Osteoblast (primary cell): Measurements from ENCODE around the gene NOXO1. TPM values are rescaled to one million over a fixed set of nuclear protein-coding genes. Genes with fewer than 3 reads are reported as not detected.

Experiments used
- DNase-seq: peaks from one replicate; pipeline ENCODE4 v3.0.0; 2011; ENCODE audit warnings: low spot score, mixed read lengths; ENCODE audit not compliant: insufficient read length; ENCODE audit errors: missing footprints
- H2AFZ ChIP-seq: 2 replicates; pipeline ENCODE4 v1.6.0; 2011; ENCODE audit warnings: mild to moderate bottlenecking, low read length
- H3K27ac ChIP-seq: 2 replicates; pipeline ENCODE4 v1.5.1; 2011; ENCODE audit warnings: mild to moderate bottlenecking, low read depth, low read length, moderate library complexity
- H3K27me3 ChIP-seq: 2 replicates; pipeline ENCODE4 v1.6.0; 2012; ENCODE audit warnings: mild to moderate bottlenecking, control low read depth, inconsistent platforms, low read length, moderate library complexity; ENCODE audit not compliant: insufficient read depth
- H3K36me3 ChIP-seq: 2 replicates; pipeline ENCODE4 v1.5.1; 2011; ENCODE audit warnings: mild to moderate bottlenecking, low read length, control low read depth, moderate library complexity; ENCODE audit not compliant: insufficient read depth
- H3K4me1 ChIP-seq: 2 replicates; pipeline ENCODE4 v1.5.1; 2011; ENCODE audit warnings: mild to moderate bottlenecking, low read length, control low read depth, moderate library complexity; ENCODE audit not compliant: insufficient read depth
- H3K4me2 ChIP-seq: 2 replicates; pipeline ENCODE4 v1.6.0; 2011; ENCODE audit warnings: mild to moderate bottlenecking, low read length; ENCODE audit not compliant: insufficient read depth
- H3K4me3 ChIP-seq: fragments of 200-600 bp; sonication (generic); 3 replicates; pipeline ENCODE4 v1.5.1; 2012; ENCODE audit warnings: mild to moderate bottlenecking, low read length, inconsistent platforms; ENCODE audit not compliant: insufficient read depth
- H3K79me2 ChIP-seq: 2 replicates; pipeline ENCODE4 v1.6.0; 2012; ENCODE audit warnings: mild to moderate bottlenecking, low read length, control low read depth, inconsistent platforms; ENCODE audit not compliant: insufficient read depth
- H3K9me3 ChIP-seq: 2 replicates; pipeline ENCODE4 v1.5.1; 2011; ENCODE audit warnings: low read depth, low read length, control low read depth
- H4K20me1 ChIP-seq: 2 replicates; pipeline ENCODE4 v1.6.0; 2012; ENCODE audit warnings: mild to moderate bottlenecking, low read length, control low read depth; ENCODE audit not compliant: insufficient read depth
- total RNA-seq: library from RNA; depleted of rRNA; stranded (reverse); fragments of >200 nt; gene quantifications from 2 replicates; pipeline ENCODE4 v1.2.3, GENCODE V29; 2012
- TF ChIP-seq, protein P1 (sequence below): IDR thresholded peaks from 2 replicates; pipeline ENCODE4 v1.5.1; 2011; ENCODE audit warnings: mild to moderate bottlenecking, low read depth, low read length, moderate library complexity; ENCODE audit errors: extremely low read depth

NOXO1 gene
- total RNA-seq, 1 donor, result under 0.01 TPM

DNA sequence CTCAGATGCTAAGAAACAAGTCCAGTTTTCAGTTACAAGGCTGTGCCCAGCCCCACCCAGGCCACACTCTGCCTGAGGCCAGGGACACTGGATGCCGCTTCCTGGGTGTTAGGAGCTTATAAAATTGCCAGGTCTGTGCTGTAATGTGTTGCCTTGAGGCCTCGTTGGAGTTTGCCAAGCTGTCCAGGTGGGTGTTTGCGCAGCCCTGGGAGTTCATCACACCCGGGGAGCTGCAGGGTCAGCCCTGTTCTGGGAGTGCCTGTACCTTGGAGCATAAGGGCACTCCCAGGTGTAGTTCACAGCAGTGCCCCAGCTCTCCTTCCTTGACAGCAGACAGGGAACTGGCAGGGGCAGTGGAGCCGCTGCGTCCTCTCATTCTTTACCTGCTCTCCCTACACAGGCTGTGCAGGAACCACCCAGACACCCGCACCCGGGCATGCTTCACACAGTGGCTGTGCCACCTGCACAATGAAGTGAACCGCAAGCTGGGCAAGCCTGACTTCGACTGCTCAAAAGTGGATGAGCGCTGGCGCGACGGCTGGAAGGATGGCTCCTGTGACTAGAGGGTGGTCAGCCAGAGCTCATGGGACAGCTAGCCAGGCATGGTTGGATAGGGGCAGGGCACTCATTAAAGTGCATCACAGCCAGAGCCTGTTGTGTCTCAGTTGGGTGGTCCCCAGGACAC is 4.3 kb upstream of the NOXO1 start:
- peak overlapping the region; percentile 85 for H3K4me3 ChIP-seq
- DNase-seq, result no peak
- H3K27ac ChIP-seq, result no peak overlapping the region
- H4K20me1 ChIP-seq, result peaks cover 9% of the 10 kb centered on the region
- H3K4me1 ChIP-seq, result peaks cover 10% of the 10 kb centered on the region
- H3K27me3 ChIP-seq, result peaks cover 43% of the 10 kb centered on the region
- TF ChIP-seq, protein P1, sequence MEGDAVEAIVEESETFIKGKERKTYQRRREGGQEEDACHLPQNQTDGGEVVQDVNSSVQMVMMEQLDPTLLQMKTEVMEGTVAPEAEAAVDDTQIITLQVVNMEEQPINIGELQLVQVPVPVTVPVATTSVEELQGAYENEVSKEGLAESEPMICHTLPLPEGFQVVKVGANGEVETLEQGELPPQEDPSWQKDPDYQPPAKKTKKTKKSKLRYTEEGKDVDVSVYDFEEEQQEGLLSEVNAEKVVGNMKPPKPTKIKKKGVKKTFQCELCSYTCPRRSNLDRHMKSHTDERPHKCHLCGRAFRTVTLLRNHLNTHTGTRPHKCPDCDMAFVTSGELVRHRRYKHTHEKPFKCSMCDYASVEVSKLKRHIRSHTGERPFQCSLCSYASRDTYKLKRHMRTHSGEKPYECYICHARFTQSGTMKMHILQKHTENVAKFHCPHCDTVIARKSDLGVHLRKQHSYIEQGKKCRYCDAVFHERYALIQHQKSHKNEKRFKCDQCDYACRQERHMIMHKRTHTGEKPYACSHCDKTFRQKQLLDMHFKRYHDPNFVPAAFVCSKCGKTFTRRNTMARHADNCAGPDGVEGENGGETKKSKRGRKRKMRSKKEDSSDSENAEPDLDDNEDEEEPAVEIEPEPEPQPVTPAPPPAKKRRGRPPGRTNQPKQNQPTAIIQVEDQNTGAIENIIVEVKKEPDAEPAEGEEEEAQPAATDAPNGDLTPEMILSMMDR, result no peak
- peaks cover 11% of the 10 kb centered on the region for H3K36me3 ChIP-seq
- H3K4me2 ChIP-seq, result peak overlapping the region; percentile 95
- no peaks in the 10 kb centered on the region for H3K9me3 ChIP-seq
- H2AFZ ChIP-seq, result no peak overlapping the region
- peaks cover 12% of the 10 kb centered on the region for H3K79me2 ChIP-seq

DNA sequence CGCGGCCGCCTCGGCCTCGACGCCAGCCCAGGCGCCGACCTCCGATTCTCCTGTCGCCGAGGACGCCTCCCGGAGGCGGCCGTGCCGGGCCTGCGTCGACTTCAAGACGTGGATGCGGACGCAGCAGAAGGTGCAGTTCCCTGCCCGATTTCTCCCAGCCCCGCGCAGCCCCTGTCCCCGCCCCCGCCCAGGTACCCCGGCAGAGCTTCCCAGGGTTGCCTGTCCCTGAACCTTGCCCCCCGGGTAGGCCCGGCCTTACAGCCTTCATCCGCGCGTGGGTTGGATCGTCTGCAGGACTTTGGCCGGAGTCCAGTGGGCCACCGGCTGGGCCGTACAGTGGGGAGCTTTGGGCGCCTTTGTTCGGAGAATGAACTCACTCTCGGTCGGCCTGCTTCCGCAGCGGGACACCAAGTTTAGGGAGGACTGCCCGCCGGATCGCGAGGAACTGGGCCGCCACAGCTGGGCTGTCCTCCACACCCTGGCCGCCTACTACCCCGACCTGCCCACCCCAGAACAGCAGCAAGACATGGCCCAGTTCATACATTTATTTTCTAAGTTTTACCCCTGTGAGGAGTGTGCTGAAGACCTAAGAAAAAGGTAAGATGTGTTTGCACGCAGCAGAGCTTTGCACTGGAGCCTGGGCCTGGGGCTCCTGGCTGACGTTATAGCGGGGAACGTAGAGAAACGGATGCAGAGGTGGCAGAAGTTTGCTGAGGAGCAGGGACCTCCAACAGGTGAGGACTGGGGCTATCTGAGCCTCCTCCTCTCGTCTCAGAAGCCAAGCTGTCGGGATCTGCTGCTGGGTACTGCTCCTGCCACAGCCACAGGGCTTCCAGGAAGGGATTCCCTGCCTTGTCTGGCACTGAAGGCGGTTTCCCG is 3.3 kb upstream of the NOXO1 start:
- TF ChIP-seq, protein P1, result no peak
- Histone ChIP-seq H3K4me3 (peak overlapping the region; percentile 85), H3K36me3 (peaks cover 11% of the 10 kb centered on the region), H3K4me1 (peaks cover 10% of the 10 kb centered on the region), H3K9me3 (no peaks in the 10 kb centered on the region), H2AFZ (peak overlapping the region; percentile 62), H3K27me3 (peaks cover 48% of the 10 kb centered on the region), H3K27ac (no peak overlapping the region), H3K4me2 (peak overlapping the region; percentile 95), H3K79me2 (peaks cover 12% of the 10 kb centered on the region), H4K20me1 (peaks cover 14% of the 10 kb centered on the region)
- DNase-seq, result peak; percentile 93

DNA sequence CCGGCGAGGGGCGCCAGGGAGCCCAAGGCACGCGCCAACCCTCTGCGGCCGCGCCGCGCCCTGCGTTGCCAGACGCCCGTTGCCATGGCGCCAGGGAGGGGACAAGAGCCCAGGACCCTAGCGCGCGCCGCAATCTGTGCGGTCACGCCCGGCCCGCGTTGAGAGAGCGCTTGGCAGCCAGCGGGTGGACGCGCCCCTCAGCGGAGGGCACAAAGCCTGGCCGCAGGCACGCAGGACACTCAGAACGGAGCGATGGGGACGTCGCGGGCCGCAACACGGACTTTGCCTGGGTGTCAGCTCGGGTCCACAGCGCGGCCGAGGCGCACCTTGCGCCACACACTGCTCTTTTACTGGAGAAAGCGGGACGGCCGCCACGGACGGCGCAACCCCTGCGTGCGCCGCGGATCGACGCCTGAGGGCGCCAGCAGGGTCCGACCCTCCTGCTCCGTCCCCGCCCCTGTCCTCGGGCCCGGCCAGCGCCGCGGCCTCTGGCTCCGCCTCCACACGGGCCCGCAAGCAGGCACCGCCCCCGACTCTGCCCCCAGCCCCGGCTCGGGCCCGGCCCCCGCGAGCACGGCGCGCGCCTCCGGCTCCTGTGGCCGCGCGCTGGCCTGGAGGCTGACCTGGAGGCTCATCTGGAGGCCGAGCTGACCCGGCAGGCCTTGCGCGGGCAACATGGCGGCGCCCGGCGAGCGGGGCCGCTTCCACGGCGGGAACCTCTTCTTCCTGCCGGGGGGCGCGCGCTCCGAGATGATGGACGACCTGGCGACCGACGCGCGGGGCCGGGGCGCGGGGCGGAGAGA is 2.5 kb upstream of the NOXO1 start, which contains the start of gene GFER:
Gene GFER, plus strand, starts transcription at position 650 of the 803 bp plus-strand sequence. Its CDS starts 26 bp downstream, at position 676.
- DNase-seq, result peak; percentile 100

More for the DNA sequence above, 2.5 kb upstream of the NOXO1 start, which contains the start of gene GFER:
- Histone ChIP-seq H3K36me3 (peaks cover 11% of the 10 kb centered on the region), H4K20me1 (peaks cover 18% of the 10 kb centered on the region), H3K27me3 (peaks cover 42% of the 10 kb centered on the region), H3K4me1 (peaks cover 10% of the 10 kb centered on the region), H3K4me3 (peak within 1 kb of the TSS; percentile 85), H2AFZ (peak within 1 kb of the TSS; percentile 80), H3K4me2 (peak within 1 kb of the TSS; percentile 95), H3K79me2 (peaks cover 12% of the 10 kb centered on the region), H3K27ac (no peak within 1 kb of the TSS), H3K9me3 (no peaks in the 10 kb centered on the region)
- TF ChIP-seq, protein P1, result peak; percentile 10
